Measurements from ENCODE around the gene INTS7. TPM values are rescaled to one million over a fixed set of nuclear protein-coding genes. Genes with fewer than 3 reads are reported as not detected.

Gene INTS7
- total RNA-seq, 2 donors from 2014 or later = 4.7 to 16.9 TPM

DNA sequence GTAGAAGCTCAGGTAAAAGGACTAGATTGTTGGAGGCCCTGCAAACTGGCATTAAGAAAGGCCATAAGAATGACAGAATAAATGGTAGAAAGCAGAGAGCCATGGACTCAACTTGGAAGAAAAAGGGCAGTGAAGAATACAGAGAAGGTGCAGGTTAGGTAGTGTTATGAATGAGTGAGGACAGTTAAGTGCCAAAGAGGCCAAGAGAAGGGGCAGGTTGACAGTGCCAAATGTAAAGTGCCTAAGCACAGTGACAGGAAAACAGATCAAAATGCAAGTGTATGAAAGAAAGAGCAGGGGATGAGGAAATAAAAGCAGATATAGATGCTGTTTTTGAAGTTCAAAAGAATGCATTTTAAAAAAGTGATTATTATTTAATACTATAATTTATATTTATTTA is 43.7 kb downstream of the INTS7 start:
- H3K4me3 ChIP-seq = no peak overlapping the region
- ATAC-seq (ENCODE audit: insufficient number of reproducible peaks, low FRiP score, low read depth) (no peak), DNase-seq (ENCODE audit: low spot score) (no peak)
- no peaks in the 10 kb centered on the region for H3K27me3 ChIP-seq (replicated peaks; ENCODE audit: insufficient read depth)
- peaks cover 3% of the 10 kb centered on the region for H3K36me3 ChIP-seq
- H3K4me1 ChIP-seq (ENCODE audit: control insufficient read depth in 1 of 2, low read depth in 2 of 2) = no peaks in the 10 kb centered on the region
- TF ChIP-seq, protein P1, sequence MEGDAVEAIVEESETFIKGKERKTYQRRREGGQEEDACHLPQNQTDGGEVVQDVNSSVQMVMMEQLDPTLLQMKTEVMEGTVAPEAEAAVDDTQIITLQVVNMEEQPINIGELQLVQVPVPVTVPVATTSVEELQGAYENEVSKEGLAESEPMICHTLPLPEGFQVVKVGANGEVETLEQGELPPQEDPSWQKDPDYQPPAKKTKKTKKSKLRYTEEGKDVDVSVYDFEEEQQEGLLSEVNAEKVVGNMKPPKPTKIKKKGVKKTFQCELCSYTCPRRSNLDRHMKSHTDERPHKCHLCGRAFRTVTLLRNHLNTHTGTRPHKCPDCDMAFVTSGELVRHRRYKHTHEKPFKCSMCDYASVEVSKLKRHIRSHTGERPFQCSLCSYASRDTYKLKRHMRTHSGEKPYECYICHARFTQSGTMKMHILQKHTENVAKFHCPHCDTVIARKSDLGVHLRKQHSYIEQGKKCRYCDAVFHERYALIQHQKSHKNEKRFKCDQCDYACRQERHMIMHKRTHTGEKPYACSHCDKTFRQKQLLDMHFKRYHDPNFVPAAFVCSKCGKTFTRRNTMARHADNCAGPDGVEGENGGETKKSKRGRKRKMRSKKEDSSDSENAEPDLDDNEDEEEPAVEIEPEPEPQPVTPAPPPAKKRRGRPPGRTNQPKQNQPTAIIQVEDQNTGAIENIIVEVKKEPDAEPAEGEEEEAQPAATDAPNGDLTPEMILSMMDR (IDR thresholded peaks at IDR 0.05) = no peak
- no peak overlapping the region for H3K27ac ChIP-seq
- H3K9me3 ChIP-seq = no peaks in the 10 kb centered on the region

DNA sequence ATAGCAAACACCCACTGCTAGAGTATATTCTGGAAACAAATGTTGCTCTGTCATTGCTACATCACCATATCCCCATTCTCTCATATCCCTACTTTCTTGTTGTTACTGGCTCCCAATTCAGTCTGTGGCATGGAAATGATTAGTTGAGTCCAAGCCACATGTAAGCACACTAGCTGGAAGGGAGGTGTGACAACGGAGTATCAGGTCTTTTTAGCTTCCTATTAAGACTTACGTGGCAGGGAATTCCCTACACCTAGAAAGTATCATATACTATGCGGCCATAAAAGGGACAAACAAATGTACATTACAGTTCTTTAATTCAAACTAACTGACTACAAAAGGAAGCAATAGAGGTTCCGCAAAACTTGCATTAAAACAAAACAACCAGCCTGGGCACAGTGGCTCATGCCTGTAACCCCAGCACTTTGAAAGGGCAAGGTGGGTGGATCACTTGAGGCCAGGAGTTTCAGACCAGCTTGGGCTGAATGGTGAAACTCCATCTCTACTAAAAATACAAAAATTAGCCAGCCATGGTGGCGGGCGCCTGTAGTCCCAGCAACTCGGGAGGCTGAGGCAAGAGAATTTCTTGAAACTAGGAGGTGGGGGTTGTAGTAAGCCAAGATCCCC is 48.6 kb downstream of the INTS7 start:
- Histone ChIP-seq H3K27me3 (replicated peaks; ENCODE audit: insufficient read depth) (no peaks in the 10 kb centered on the region), H3K4me3 (no peak overlapping the region), H3K27ac (no peak overlapping the region), H3K4me1 (ENCODE audit: control insufficient read depth in 1 of 2, low read depth in 2 of 2) (no peaks in the 10 kb centered on the region), H3K9me3 (no peaks in the 10 kb centered on the region), H3K36me3 (peaks cover 10% of the 10 kb centered on the region)
- TF ChIP-seq, protein P1 (IDR thresholded peaks at IDR 0.05) = no peak
- ATAC-seq (ENCODE audit: insufficient number of reproducible peaks, low FRiP score, low read depth) = no peak
- DNase-seq (ENCODE audit: low spot score) = no peak

DNA sequence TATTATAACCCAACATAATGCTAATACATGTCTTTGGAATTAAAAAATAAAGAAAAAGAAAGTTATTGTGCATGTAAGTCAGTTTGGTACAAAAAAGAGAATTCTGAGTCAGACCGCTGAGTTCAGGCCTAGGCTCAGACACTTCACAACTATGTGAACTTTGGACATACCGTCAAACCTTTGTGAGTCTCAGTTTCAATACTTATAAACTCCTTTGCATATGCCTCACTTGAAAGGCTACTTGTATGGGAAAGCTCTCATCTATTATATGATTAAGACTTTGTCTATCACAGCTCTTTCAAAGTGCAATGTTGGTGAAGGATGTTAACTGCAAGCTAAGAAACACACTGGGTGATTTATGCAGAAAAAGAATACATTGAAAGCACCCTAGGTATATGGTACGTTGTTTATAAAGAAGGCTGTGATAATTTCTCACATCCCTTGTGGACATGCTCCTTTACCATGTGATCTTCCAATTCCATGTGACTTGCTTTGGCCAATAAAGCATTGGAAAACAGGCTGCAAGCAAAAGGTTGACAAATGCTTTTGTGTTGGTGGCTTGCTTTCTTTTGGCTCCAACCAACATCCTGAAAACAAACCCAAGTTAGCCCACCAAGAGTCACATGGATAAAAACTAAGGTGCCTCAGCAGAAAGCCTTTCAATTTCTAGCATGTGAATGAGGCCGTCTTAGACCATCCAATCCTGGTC is 49.6 kb downstream of the INTS7 start:
- Histone ChIP-seq H3K4me3 (no peak overlapping the region), H3K9me3 (no peaks in the 10 kb centered on the region), H3K27ac (no peak overlapping the region), H3K27me3 (replicated peaks; ENCODE audit: insufficient read depth) (no peaks in the 10 kb centered on the region), H3K36me3 (peaks cover 12% of the 10 kb centered on the region), H3K4me1 (ENCODE audit: control insufficient read depth in 1 of 2, low read depth in 2 of 2) (no peaks in the 10 kb centered on the region)
- no peak for ATAC-seq (ENCODE audit: insufficient number of reproducible peaks, low FRiP score, low read depth)
- TF ChIP-seq, protein P1 (IDR thresholded peaks at IDR 0.05) = no peak
- DNase-seq (ENCODE audit: low spot score) = no peak

DNA sequence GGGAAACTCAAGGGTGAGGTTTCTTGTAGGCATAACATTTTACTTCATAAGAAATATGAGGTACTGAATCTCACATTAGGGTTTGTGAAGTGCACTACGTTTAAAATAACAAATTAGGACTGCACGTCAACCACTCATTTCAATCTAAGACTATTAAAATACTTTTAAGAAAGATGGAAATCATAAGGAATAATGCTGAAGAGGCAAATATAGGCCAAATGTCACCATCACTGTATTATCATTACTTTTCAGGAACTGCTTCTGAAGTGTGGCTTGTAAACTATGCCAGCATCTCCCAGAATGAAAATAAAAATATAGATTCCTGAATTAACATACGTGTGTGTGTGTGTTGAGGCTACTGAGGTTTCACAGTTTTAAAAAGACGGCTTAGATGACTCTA is 56.8 kb downstream of the INTS7 start:
- DNase-seq (ENCODE audit: low spot score) (no peak), ATAC-seq (ENCODE audit: insufficient number of reproducible peaks, low FRiP score, low read depth) (no peak)
- Histone ChIP-seq H3K4me1 (ENCODE audit: control insufficient read depth in 1 of 2, low read depth in 2 of 2) (peaks cover 14 to 17% of the 10 kb centered on the region in 2 donors), H3K27ac (no peak overlapping the region), H3K4me3 (no peak overlapping the region), H3K36me3 (peaks cover 9% of the 10 kb centered on the region), H3K27me3 (replicated peaks; ENCODE audit: insufficient read depth) (no peaks in the 10 kb centered on the region), H3K9me3 (no peaks in the 10 kb centered on the region)
- TF ChIP-seq, protein P1 (IDR thresholded peaks at IDR 0.05) = no peak

DNA sequence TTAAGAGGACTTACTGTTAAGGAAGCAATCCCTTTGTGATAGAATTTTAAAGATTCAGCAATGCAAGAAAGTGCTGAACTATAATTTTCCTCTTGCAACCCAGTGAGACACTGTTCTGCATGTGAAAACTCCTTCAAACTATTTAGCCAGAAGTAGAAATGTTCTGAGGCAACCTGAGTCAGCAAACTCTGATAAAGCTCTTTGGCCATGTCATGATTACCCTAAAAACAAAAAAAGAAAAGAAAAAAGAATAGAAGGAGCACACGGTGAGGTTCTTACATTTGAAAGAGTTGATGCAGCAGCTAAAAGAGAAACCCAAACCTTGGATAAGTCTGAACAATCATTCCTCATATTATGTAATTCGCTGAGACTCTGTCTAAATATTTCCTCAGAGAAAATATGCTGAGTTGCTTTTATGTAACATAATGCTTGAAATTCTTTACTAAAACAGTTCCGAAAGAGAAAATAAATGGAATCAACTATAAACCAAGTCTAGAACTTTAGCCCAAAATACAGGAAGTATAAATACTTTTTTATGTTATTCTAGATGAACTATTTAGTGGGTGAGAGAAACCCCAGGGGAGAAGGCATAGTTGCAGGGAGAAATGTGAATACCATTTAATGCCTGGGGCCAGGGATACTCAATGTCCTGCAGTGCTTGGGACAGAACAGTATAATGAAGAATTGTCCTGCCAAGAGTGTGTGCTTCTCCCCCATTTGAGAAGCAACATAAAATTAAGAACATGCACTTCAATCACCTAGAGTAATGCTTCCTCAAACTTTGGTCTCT is 60.0 kb downstream of the INTS7 start:
- peak overlapping the region; percentile 42 for H3K4me3 ChIP-seq

More for the DNA sequence above, 60.0 kb downstream of the INTS7 start:
- Histone ChIP-seq H3K27ac (peak overlapping the region; percentile 30 to 41), H3K9me3 (no peaks in the 10 kb centered on the region), H3K36me3 (peaks cover 2% of the 10 kb centered on the region), H3K4me1 (ENCODE audit: control insufficient read depth in 1 of 2, low read depth in 2 of 2) (peaks cover 14 to 17% of the 10 kb centered on the region in 2 donors), H3K27me3 (replicated peaks; ENCODE audit: insufficient read depth) (no peaks in the 10 kb centered on the region)
- no peak for DNase-seq (ENCODE audit: low spot score)
- ATAC-seq (ENCODE audit: insufficient number of reproducible peaks, low FRiP score, low read depth) = peak; percentile 4
- TF ChIP-seq, protein P1 (IDR thresholded peaks at IDR 0.05) = no peak
